HG02970 (cell line): ENCODE measurements around the gene RP2.

Source experiments
- ATAC-seq: cut with Tn5 transposase; IDR thresholded peaks from one replicate; pipeline ENCODE4 v1.9.1; 2021; ENCODE audit warnings: mild to moderate bottlenecking, moderate library complexity, moderate number of reproducible peaks; ENCODE audit not compliant: unreplicated experiment, low FRiP score

The RP2 gene

GRCh38 chrX:46913667-46914066 lies 76.8 kb downstream of the RP2 start:
- ATAC-seq, result no peak

- ATAC-seq, result no peak
These were observed 79.4 kb downstream of the RP2 start for GRCh38 chrX:46916273-46916672.

DNA sequence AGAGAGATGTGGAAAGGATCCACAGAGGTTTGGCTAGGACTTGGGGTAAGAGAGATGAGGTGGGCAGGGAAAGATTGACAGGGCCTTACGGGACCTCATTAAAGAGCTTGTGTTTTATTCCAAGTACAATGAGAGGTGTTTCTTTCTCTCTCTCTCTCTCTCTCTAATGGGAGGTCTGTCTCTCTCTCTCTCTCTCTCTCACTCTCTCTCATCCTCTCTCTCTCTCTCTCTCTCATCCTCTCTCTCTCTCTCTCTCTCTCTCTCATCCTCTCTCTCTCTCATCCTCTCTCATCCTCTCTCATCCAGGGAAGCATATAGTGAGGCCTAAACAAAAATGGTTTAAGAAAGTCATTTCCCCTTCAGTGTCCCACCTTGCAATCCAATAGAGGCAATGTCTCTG lies 80.8 kb downstream of the RP2 start:
- no peak for ATAC-seq

DNA sequence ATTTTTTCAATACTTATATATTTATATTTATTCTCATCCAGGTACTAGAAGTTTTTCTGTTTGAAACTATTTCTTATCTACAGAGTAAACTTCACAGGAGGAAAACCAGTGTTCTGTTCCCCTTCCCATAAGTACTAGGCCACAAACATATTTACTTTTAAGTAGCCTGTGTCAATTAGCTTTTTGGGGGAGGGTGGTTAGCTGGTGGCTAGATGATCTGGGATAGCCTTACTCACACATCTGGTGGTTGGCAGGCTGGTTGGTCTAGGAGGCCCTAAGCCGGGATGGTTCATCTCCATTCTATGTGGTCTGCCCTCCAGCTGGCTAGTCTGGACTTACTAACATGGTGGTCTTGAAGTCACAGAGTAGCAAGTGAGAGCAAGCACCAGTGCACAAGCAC lies 81.6 kb downstream of the RP2 start:
- ATAC-seq, result no peak

GRCh38 chrX:46920235-46920634 lies 83.4 kb downstream of the RP2 start:
- ATAC-seq, result no peak

- no peak for ATAC-seq
These were observed 85.8 kb downstream of the RP2 start for GRCh38 chrX:46922611-46923010.

GRCh38 chrX:46927718-46928117 lies 90.9 kb downstream of the RP2 start:
- ATAC-seq, result no peak

DNA sequence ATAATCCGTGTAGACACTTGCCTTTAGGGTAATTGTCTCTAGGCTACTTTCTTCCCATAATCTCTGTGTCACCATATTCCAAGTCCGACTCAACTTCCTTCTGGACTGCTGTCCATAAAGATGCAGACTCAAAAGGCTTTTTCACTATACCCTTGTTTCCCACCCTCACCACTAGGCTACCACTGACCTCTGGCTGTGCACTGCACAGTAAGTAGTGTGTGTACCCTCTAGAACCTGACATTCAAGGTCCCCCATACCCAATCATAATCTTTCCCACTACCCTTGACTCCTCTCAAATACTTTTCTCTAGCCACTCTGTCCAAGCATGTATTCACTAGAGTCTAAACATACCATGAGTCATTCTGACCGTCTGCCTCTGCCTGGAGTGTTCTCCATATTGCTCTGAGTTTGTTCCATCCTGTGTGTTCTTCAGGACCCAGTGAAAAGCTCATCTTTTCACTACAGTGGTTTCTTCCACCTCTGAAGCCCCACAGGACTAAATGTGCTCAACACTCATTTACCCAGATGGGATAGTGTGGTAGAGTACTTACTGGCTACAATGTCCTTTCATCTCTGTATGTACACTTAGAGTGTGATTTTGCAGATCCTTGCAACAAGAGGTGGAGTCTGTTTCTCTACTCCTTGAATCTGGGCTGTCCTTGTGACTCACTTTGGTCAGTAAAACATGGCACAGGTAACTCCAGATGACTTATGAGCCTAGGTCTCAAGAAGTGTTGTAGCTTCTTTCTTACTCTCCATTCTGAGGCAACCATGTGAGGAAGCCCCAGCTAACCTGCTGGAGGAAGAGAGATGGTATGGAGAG lies 92.8 kb downstream of the RP2 start:
- ATAC-seq, result no peak
